Neuronal stem cell (in vitro differentiated cells): Measurements from ENCODE around the gene NUP93.

Experiments
- DNase-seq: peaks from one replicate; pipeline ENCODE4 v3.0.0-alpha.2; 2013; ENCODE audit warnings: low spot score
- H2AFZ ChIP-seq: one replicate; pipeline ENCODE4 v1.6.1; 2013; ENCODE audit warnings: mild to moderate bottlenecking, low read length, inconsistent platforms
- H2AK5ac ChIP-seq: 2 replicates; pipeline ENCODE4 v1.6.1; 2013; ENCODE audit warnings: low read depth, mild to moderate bottlenecking, inconsistent platforms, low read length, moderate library complexity, mixed read lengths
- H2BK120ac ChIP-seq: 2 replicates; pipeline ENCODE4 v1.6.1; 2013; ENCODE audit warnings: low read depth, mild to moderate bottlenecking, inconsistent platforms, low read length, moderate library complexity, mixed read lengths
- H2BK12ac ChIP-seq: one replicate; pipeline ENCODE4 v1.6.1; 2013; ENCODE audit warnings: low read length, inconsistent platforms
- H2BK15ac ChIP-seq: 2 replicates; pipeline ENCODE4 v1.6.1; 2013; ENCODE audit warnings: mild to moderate bottlenecking, low read length, inconsistent platforms, mixed read lengths
- H2BK5ac ChIP-seq: one replicate; pipeline ENCODE4 v1.6.1; 2013; ENCODE audit warnings: inconsistent platforms, mild to moderate bottlenecking, low read length, moderate library complexity
- H3K14ac ChIP-seq: one replicate; pipeline ENCODE4 v1.6.1; 2013; ENCODE audit warnings: low read length, inconsistent platforms
- H3K18ac ChIP-seq: 2 replicates; pipeline ENCODE4 v1.6.1; 2013; ENCODE audit warnings: low read length, inconsistent platforms
- H3K23ac ChIP-seq: 2 replicates; pipeline ENCODE4 v1.6.1; 2013; ENCODE audit warnings: low read depth, mild to moderate bottlenecking, mixed read lengths, low read length, inconsistent platforms; ENCODE audit not compliant: poor library complexity
- H3K27ac ChIP-seq: replicated peaks from 3 replicates; pipeline ENCODE4 v1.5.1; 2013; ENCODE audit warnings: low read length, inconsistent platforms
- H3K27me3 ChIP-seq, 3 experiments: 2 replicates each; pipeline ENCODE4 v1.6.1; 2013; ENCODE audit warnings: low read length in 3 of 3, mild to moderate bottlenecking in 2 of 3, inconsistent platforms in 1 of 3, low read depth in 1 of 3, mixed read lengths in 1 of 3, moderate library complexity in 1 of 3; ENCODE audit not compliant: control insufficient read depth in 3 of 3, insufficient read depth in 3 of 3
- H3K36me3 ChIP-seq, 2 donors: replicated peaks in 1 of 2; 2 replicates each; pipeline ENCODE4 v1.6.1; 2013; ENCODE audit warnings: low read length in 2 of 2; ENCODE audit not compliant: control insufficient read depth in 2 of 2, insufficient read depth in 2 of 2
- H3K4ac ChIP-seq: 2 replicates; pipeline ENCODE4 v1.6.1; 2013; ENCODE audit warnings: inconsistent platforms, mild to moderate bottlenecking, low read length, moderate library complexity
- H3K4me1 ChIP-seq, 2 donors: 1 replicate in 1 of 2; 2 replicates in 1 of 2; pipeline ENCODE4 v1.6.1; 2013; ENCODE audit warnings: low read length in 2 of 2, low read depth in 1 of 2; ENCODE audit not compliant: control insufficient read depth in 2 of 2, insufficient read depth in 1 of 2
- H3K4me2 ChIP-seq: one replicate; pipeline ENCODE4 v1.6.1; 2013; ENCODE audit warnings: mild to moderate bottlenecking, low read length, inconsistent platforms; ENCODE audit not compliant: insufficient read depth, poor library complexity, severe bottlenecking
- H3K4me3 ChIP-seq, 2 donors: 2 replicates each; pipeline ENCODE4 v1.5.1; 2013; ENCODE audit warnings: low read length in 2 of 2, mild to moderate bottlenecking in 2 of 2, inconsistent platforms in 1 of 2, moderate library complexity in 1 of 2
- H3K79me1 ChIP-seq: one replicate; pipeline ENCODE4 v1.6.1; 2013; ENCODE audit warnings: low read depth, mild to moderate bottlenecking, inconsistent platforms, low read length, moderate library complexity
- H3K9ac ChIP-seq: one replicate; pipeline ENCODE4 v1.6.1; 2013; ENCODE audit warnings: mild to moderate bottlenecking, low read depth, low read length, inconsistent platforms; ENCODE audit not compliant: poor library complexity
- H3K9me3 ChIP-seq, 2 donors: replicated peaks in 1 of 2; 2 replicates each; pipeline versions ENCODE3 to v1.6.1; 2013; ENCODE audit warnings: low read length in 2 of 2, mild to moderate bottlenecking in 2 of 2, inconsistent platforms in 1 of 2, low read depth in 1 of 2, mixed read lengths in 1 of 2, moderate library complexity in 1 of 2; ENCODE audit not compliant: control insufficient read depth in 2 of 2, insufficient read depth in 1 of 2
- H4K8ac ChIP-seq: one replicate; pipeline ENCODE4 v1.6.1; 2013; ENCODE audit warnings: low read depth, mild to moderate bottlenecking, inconsistent platforms, low read length, moderate library complexity
- H4K91ac ChIP-seq: one replicate; pipeline ENCODE4 v1.6.1; 2013; ENCODE audit warnings: low read length, low read depth, mild to moderate bottlenecking, inconsistent platforms; ENCODE audit not compliant: poor library complexity
- WGBS, 2 donors: extraction: QIAGEN DNeasy Blood & Tissue Kit; methylation state at CpG; one replicate each; pipeline ENCODE4 v1.1.7; 2013; ENCODE audit warnings: missing lambda C conversion rate in 2 of 2, mixed read lengths in 1 of 2; ENCODE audit not compliant: insufficient read length in 2 of 2, insufficient replicate concordance in 1 of 2; ENCODE audit errors: extremely low coverage in 2 of 2; 5-methylcytosine and 5-hydroxymethylcytosine counted together

Gene NUP93

GRCh38 chr16:56776562-56776961 is 46.6 kb downstream of the NUP93 start:
- Histone ChIP-seq H2AFZ (no peak overlapping the region), H3K23ac (no peak overlapping the region), H3K9ac (no peak overlapping the region), H3K14ac (no peak overlapping the region), H3K4me1 (peaks cover 3 to 20% of the 10 kb centered on the region in 2 donors), H3K79me1 (no peaks in the 10 kb centered on the region), H3K9me3 (no peaks in the 10 kb centered on the region), H2BK12ac (no peak overlapping the region), H3K27ac (no peak overlapping the region), H3K4ac (no peak overlapping the region), H3K36me3 (no peaks in the 10 kb centered on the region), H3K18ac (no peak overlapping the region), H3K27me3 (no peaks in the 10 kb centered on the region), H4K8ac (no peak overlapping the region), H2BK5ac (no peak overlapping the region), H4K91ac (no peak overlapping the region), H2BK15ac (no peak overlapping the region), H2BK120ac (no peak overlapping the region), H3K4me2 (no peak overlapping the region), H3K4me3 (no peak overlapping the region), H2AK5ac (no peak overlapping the region)
- WGBS, 2 donors = no CpG with 5 or more reads among the region's 1 CpG
- DNase-seq = no peak

GRCh38 chr16:56777001-56777400 is 47.1 kb downstream of the NUP93 start:
- Histone ChIP-seq H3K27me3 (no peaks in the 10 kb centered on the region), H2BK5ac (no peak overlapping the region), H2BK15ac (no peak overlapping the region), H3K4ac (no peak overlapping the region), H3K27ac (no peak overlapping the region), H3K4me2 (no peak overlapping the region), H3K18ac (no peak overlapping the region), H3K9ac (no peak overlapping the region), H2BK120ac (no peak overlapping the region), H3K23ac (no peak overlapping the region), H3K14ac (no peak overlapping the region), H4K91ac (no peak overlapping the region), H2AK5ac (no peak overlapping the region), H4K8ac (no peak overlapping the region), H2BK12ac (no peak overlapping the region), H2AFZ (no peak overlapping the region), H3K9me3 (no peaks in the 10 kb centered on the region), H3K36me3 (no peaks in the 10 kb centered on the region), H3K4me1 (peaks cover 8 to 24% of the 10 kb centered on the region in 2 donors), H3K4me3 (no peak overlapping the region), H3K79me1 (no peaks in the 10 kb centered on the region)
- no CpG with 5 or more reads among the region's 5 CpGs for WGBS, 2 donors
- DNase-seq = no peak

GRCh38 chr16:56777482-56777881 is 47.6 kb downstream of the NUP93 start:
- H3K27ac ChIP-seq = no peak overlapping the region
- H4K91ac ChIP-seq = no peak overlapping the region
- no peak overlapping the region for H3K4me3 ChIP-seq
- no peaks in the 10 kb centered on the region for H3K79me1 ChIP-seq
- no peaks in the 10 kb centered on the region for H3K9me3 ChIP-seq
- H3K36me3 ChIP-seq = no peaks in the 10 kb centered on the region
- H2BK12ac ChIP-seq = no peak overlapping the region
- no peak overlapping the region for H3K14ac ChIP-seq
- no peak overlapping the region for H2BK120ac ChIP-seq
- H2AFZ ChIP-seq = no peak overlapping the region
- no CpG with 5 or more reads among the region's 5 CpGs for WGBS, 2 donors
- no peak overlapping the region for H2AK5ac ChIP-seq
- H2BK5ac ChIP-seq = no peak overlapping the region
- no peak overlapping the region for H3K18ac ChIP-seq
- H3K9ac ChIP-seq = no peak overlapping the region
- no peak overlapping the region for H3K4me2 ChIP-seq
- H3K4ac ChIP-seq = no peak overlapping the region
- no peak for DNase-seq
- H4K8ac ChIP-seq = no peak overlapping the region
- H3K4me1 ChIP-seq = peaks cover 9 to 25% of the 10 kb centered on the region in 2 donors
- H3K23ac ChIP-seq = no peak overlapping the region
- no peaks in the 10 kb centered on the region for H3K27me3 ChIP-seq
- H2BK15ac ChIP-seq = no peak overlapping the region

DNA sequence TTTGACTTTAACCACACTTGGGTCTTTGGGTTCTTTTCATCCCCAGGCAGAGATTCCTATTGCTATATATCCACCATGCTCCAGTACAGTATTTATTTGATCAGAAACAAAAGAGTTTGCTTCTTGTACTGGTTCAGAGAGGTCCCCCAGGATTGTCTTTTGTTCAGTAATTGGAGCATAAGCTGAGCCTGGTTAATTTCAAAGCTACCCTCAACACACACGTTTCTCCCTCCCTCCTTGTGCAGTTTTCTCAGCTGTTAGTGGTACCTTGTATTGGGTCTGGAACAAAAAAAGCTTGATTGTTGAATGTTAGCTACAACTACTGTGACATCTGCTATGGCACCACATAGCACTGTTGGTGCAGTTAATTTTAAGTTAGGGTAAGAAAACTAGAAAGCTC is 50.0 kb downstream of the NUP93 start:
- Histone ChIP-seq H2BK12ac (no peak overlapping the region), H3K18ac (no peak overlapping the region), H2BK120ac (no peak overlapping the region), H2AK5ac (no peak overlapping the region), H3K27me3 (no peaks in the 10 kb centered on the region), H3K4me2 (no peak overlapping the region), H3K9me3 (no peaks in the 10 kb centered on the region), H3K79me1 (no peaks in the 10 kb centered on the region), H3K4me1 (peaks cover 18 to 28% of the 10 kb centered on the region in 2 donors), H3K14ac (no peak overlapping the region), H2AFZ (no peak overlapping the region), H3K36me3 (no peaks in the 10 kb centered on the region), H4K8ac (no peak overlapping the region), H4K91ac (no peak overlapping the region), H3K27ac (no peak overlapping the region), H3K4ac (no peak overlapping the region), H2BK15ac (no peak overlapping the region), H3K23ac (no peak overlapping the region), H3K9ac (no peak overlapping the region), H2BK5ac (no peak overlapping the region), H3K4me3 (no peak overlapping the region)
- no CpG with 5 or more reads among the region's 1 CpG for WGBS, 2 donors
- DNase-seq = no peak
